ENCODE measurements around the gene PLCD3. TPM values are rescaled to one million over a fixed set of nuclear protein-coding genes. Genes with fewer than 3 reads are reported as not detected.

Gene PLCD3
- total and polyA plus RNA-seq, 2 of the 4 experiments (the other 2 are of a cell fraction): 5.6 to 36.6 TPM

DNA sequence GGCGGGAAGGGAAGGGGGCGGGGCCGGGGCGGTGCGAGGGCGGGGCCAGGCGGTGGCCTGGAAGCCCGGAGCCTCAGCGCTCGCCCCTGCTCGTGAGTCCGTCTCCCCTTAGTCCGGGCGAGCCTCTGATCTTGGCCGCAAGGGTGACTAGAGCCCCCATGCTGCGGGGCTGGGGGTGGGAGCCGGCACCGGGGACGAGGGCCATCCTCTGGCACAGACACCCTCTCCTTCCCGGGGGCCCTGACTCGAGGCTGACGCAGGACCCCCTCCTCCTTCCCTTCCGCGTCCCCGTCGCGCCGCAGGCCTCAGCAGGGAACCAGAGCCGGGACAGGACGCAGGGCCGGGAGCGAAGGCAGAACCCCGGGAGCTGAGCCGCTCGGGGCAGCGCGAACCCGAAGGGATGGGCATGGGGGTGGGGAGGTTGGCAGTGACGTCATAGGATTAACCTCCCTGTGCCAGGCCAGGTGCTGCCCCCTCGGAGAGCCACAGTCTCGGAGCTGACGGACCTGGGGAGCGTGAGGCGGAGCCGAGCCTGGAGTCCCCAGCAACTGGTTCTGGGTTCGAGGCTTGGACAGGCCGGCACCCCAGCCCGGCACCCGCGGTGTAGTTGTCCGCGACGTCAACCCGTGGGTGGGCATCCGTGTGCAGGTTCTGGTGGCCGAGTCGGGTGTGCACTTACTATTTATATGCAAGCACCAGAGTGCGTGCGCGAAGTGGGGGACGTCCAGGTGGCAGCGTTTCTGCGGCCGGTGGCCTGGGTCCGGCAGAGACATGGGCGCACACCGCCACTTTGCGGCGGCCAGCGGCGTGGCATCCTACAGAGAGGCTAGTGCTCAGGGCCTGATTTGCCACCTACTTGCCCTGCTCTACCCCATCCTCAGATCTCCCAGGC is 503 bp upstream of the PLCD3 start:
- in situ Hi-C loops (cut with MboI; ENCODE audit: low sequenced_read_pairs): no loop called here

More for the DNA sequence above, 503 bp upstream of the PLCD3 start:
- DNase-seq: peak; percentile 70
- POLR2A ChIA-PET (ENCODE audit: unreplicated experiment): no interaction called here
- peaks cover 9% of the 10 kb centered on the region; the same call in 1 of the 2 replicates for H4K20me1 ChIP-seq (ENCODE audit: insufficient read depth, low read length)
- peak overlapping the region; percentile 70; the same call in 1 of the 2 replicates for H3K23ac ChIP-seq (ENCODE audit: low read depth, low read length)
- peaks cover 31% of the 10 kb centered on the region for H3K4me1 ChIP-seq (ENCODE audit: control insufficient read depth, insufficient read depth, low read length)
- H3K14ac ChIP-seq (replicated peaks; ENCODE audit: low read depth, low read length): peak overlapping the region; percentile 96
- no peak overlapping the region for H2BK20ac ChIP-seq (ENCODE audit: low read depth, low read length)
- H2BK120ac ChIP-seq (ENCODE audit: low read depth, low read length): peak overlapping the region; percentile 37; the same call in 1 of the 2 replicates
- H2AK5ac ChIP-seq (ENCODE audit: low read depth, low read length): peak overlapping the region; percentile 46
- H3K9ac ChIP-seq (ENCODE audit: low read depth, low read length): peak overlapping the region; percentile 66
- no peak overlapping the region; the same call in 2 of the 3 replicates for H2BK15ac ChIP-seq (ENCODE audit: low read depth, low read length)
- peak overlapping the region; percentile 79 for H2BK5ac ChIP-seq (ENCODE audit: low read depth, low read length, poor library complexity, severe bottlenecking)
- peak; percentile 64 for ATAC-seq (ENCODE audit: low read depth)
- H4K91ac ChIP-seq (ENCODE audit: insufficient read depth, low read depth, low read length): peak overlapping the region; percentile 62
- dilution Hi-C loops (cut with HindIII; ENCODE audit: low sequenced_read_pairs, unreplicated experiment) (no loop called here), intact Hi-C loops (cut with micrococcal nuclease) (loop anchor here (1.0 to 5.0 kb wide), 6 partner anchors 37 to 719 kb away; partner anchors contain the start of gene DCAKD)
- peak overlapping the region; percentile 94 for H2AFZ ChIP-seq (replicated peaks; ENCODE audit: low read length, poor library complexity)
- peak overlapping the region; percentile 84 for H3K4me3 ChIP-seq (ENCODE audit: insufficient read depth, low read depth, low read length)
- H4K8ac ChIP-seq (ENCODE audit: low read depth in 2 of 2, low read length in 2 of 2): peak overlapping the region in 1 of 2 experiments; percentile 82; a peak in 2 of 4 replicates
- no peaks in the 10 kb centered on the region for H3K27me3 ChIP-seq (ENCODE audit: control insufficient read depth, insufficient read depth, low read length)
- CTCF ChIA-PET: interaction anchor here (0.6 to 1.6 kb wide), 4 partner anchors 18 to 60 kb away, joined by 3 to 7 read pairs (median 4); no protein-coding TSS in a partner anchor
- H3K4me2 ChIP-seq (ENCODE audit: low read depth, low read length): peak overlapping the region; percentile 72
- H3K9me3 ChIP-seq (ENCODE audit: control insufficient read depth, insufficient read depth, low read length): no peaks in the 10 kb centered on the region
- peaks cover 22% of the 10 kb centered on the region for H3K9me1 ChIP-seq (ENCODE audit: insufficient read depth, low read length)
- no peak overlapping the region for H3K56ac ChIP-seq (ENCODE audit: extremely low read depth, insufficient read depth, low read length)
- H3K36me3 ChIP-seq (ENCODE audit: control insufficient read depth, insufficient read depth, low read length): no peaks in the 10 kb centered on the region; the same call in 1 of the 2 replicates
- WGBS, 2 experiments (ENCODE audit: extremely low coverage in 2 of 2, insufficient read length in 1 of 2): 1% methylated on average over 14 of the region's 71 CpGs; no CpG with 5 or more reads in 1 of the 2 experiments
- H2AK9ac ChIP-seq (replicated peaks; ENCODE audit: low read depth, low read length, poor library complexity): peak overlapping the region; percentile 97
- BruUV-seq (replicated peaks): no TSS peak
- H3K27ac ChIP-seq (ENCODE audit: insufficient read depth, low read length): peak overlapping the region; percentile 88
- H3K18ac ChIP-seq (ENCODE audit: low read depth, low read length): peak overlapping the region; percentile 45; the same call in 1 of the 2 replicates
- TF ChIP-seq POLR2A (IDR thresholded peaks at IDR 0.05; ENCODE audit: low read depth, low read length) (0 out of 2 replicates have a peak, but pooled peaks have one; percentile 23), RAD21 (IDR thresholded peaks at IDR 0.05; ENCODE audit: low read length) (peak; percentile 87), MAZ (IDR thresholded peaks at IDR 0.05; ENCODE audit: borderline replicate concordance, low read depth, low read length) (no peak), RFX5 (IDR thresholded peaks at IDR 0.05; ENCODE audit: low read depth, low read length) (no peak), SMC3 (IDR thresholded peaks at IDR 0.05; ENCODE audit: low read depth, low read length) (peak; percentile 52), MXI1 (IDR thresholded peaks at IDR 0.05; ENCODE audit: borderline replicate concordance, low read depth, low read length) (no peak), RCOR1 (IDR thresholded peaks at IDR 0.05; ENCODE audit: insufficient replicate concordance, low read length) (no peak), USF2 (IDR thresholded peaks at IDR 0.05; ENCODE audit: low read depth, low read length) (no peak), CEBPB (IDR thresholded peaks at IDR 0.05; ENCODE audit: low read depth, low read length) (no peak), NFE2L2 (IDR thresholded peaks at IDR 0.05; ENCODE audit: low read depth, low read length) (no peak)
- TF ChIP-seq, protein P1, sequence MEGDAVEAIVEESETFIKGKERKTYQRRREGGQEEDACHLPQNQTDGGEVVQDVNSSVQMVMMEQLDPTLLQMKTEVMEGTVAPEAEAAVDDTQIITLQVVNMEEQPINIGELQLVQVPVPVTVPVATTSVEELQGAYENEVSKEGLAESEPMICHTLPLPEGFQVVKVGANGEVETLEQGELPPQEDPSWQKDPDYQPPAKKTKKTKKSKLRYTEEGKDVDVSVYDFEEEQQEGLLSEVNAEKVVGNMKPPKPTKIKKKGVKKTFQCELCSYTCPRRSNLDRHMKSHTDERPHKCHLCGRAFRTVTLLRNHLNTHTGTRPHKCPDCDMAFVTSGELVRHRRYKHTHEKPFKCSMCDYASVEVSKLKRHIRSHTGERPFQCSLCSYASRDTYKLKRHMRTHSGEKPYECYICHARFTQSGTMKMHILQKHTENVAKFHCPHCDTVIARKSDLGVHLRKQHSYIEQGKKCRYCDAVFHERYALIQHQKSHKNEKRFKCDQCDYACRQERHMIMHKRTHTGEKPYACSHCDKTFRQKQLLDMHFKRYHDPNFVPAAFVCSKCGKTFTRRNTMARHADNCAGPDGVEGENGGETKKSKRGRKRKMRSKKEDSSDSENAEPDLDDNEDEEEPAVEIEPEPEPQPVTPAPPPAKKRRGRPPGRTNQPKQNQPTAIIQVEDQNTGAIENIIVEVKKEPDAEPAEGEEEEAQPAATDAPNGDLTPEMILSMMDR (conservative IDR thresholded peaks at IDR 0.05; ENCODE audit: low read depth, low read length): peak; percentile 89
- H3K4ac ChIP-seq (ENCODE audit: low read depth, low read length): peak overlapping the region; percentile 80
- peaks cover 26 to 49% of the 10 kb centered on the region in 2 experiments for H3K79me1 ChIP-seq (ENCODE audit: low read depth in 1 of 2, low read length in 2 of 2)
- peak overlapping the region; percentile 21 for H4K5ac ChIP-seq (ENCODE audit: low read depth, low read length)
